H1 (cell line): ENCODE results near the gene ZDHHC8. TPM values are rescaled to one million over a fixed set of nuclear protein-coding genes. Genes with fewer than 3 reads are reported as not detected.

Experiments used
- CTCF ChIA-PET: fragments of 300-600 bp; sonication (Branson Sonifier 250); formaldehyde crosslinking; loops from one replicate; lab custom pipeline; 2021; ENCODE audit not compliant: partially characterized antibody; lab: Charles Lee
- POLR2A ChIA-PET: fragments of 300-600 bp; sonication (Branson Sonifier 250); formaldehyde crosslinking; loops from one replicate; lab custom pipeline; 2021; ENCODE audit warnings: inconsistent platforms; ENCODE audit not compliant: partially characterized antibody; lab: Charles Lee
- DNase-seq, 2 experiments: peaks; one replicate each; pipeline versions ENCODE4 v3.0.0 to v3.0.0-alpha.2; 2010 to 2022; ENCODE audit warnings: low spot score in 2 of 2, low read depth in 1 of 2, mixed read lengths in 1 of 2
- FAIRE-seq: peaks from 2 replicates; lab custom pipeline; 2011; peaks lifted over from hg19 to GRCh38; lab: Jason Lieb, UNC
- H2AFZ ChIP-seq: 2 replicates; pipeline ENCODE4 v1.8.1; 2012; ENCODE audit warnings: low read length, inconsistent platforms
- H2AK5ac ChIP-seq: 2 replicates; pipeline ENCODE4 v1.6.1; 2013; ENCODE audit warnings: low read depth, low read length
- H2BK120ac ChIP-seq: replicated peaks from 2 replicates; pipeline ENCODE3; 2013; ENCODE audit warnings: low read depth, low read length, inconsistent platforms
- H2BK12ac ChIP-seq: 2 replicates; pipeline ENCODE4 v1.6.1; 2013; ENCODE audit warnings: low read depth, low read length
- H2BK15ac ChIP-seq: 2 replicates; pipeline ENCODE4 v1.6.1; 2013; ENCODE audit warnings: low read length
- H2BK20ac ChIP-seq: 2 replicates; pipeline ENCODE4 v1.6.1; 2013; ENCODE audit warnings: low read length
- H2BK5ac ChIP-seq: 2 replicates; pipeline ENCODE4 v1.6.1; 2013; ENCODE audit warnings: low read depth, low read length
- H3K14ac ChIP-seq: 2 replicates; pipeline ENCODE4 v1.6.1; 2013; ENCODE audit warnings: inconsistent platforms; ENCODE audit not compliant: insufficient read length
- H3K18ac ChIP-seq: 2 replicates; pipeline ENCODE4 v1.6.1; 2013; ENCODE audit warnings: low read length; ENCODE audit errors: extremely low read depth
- H3K23ac ChIP-seq: 2 replicates; pipeline ENCODE4 v1.6.1; 2013; ENCODE audit warnings: inconsistent platforms; ENCODE audit not compliant: insufficient read length
- H3K23me2 ChIP-seq: 2 replicates; pipeline ENCODE4 v1.6.1; 2013; ENCODE audit warnings: low read depth, low read length
- H3K27ac ChIP-seq: 2 replicates; pipeline ENCODE4 v1.6.1; 2011; ENCODE audit warnings: low read depth, low read length, inconsistent platforms
- H3K27me3 ChIP-seq, 4 experiments: replicated peaks in 1 of 4; 1 replicate in 1 of 4; 2 replicates in 3 of 4; pipeline versions ENCODE4 v1.6.1 to v1.8.1; 2011 to 2013; ENCODE audit warnings: low read length in 3 of 4, mild to moderate bottlenecking in 3 of 4, inconsistent platforms in 2 of 4, mixed read lengths in 2 of 4, moderate library complexity in 1 of 4; ENCODE audit not compliant: control insufficient read depth in 3 of 4, insufficient read depth in 3 of 4; ENCODE audit errors: extremely low read depth in 1 of 4
- H3K36me3 ChIP-seq, 4 experiments: 2 replicates each; pipeline versions ENCODE4 v1.6.1 to v1.8.1; 2011 to 2013; ENCODE audit warnings: mild to moderate bottlenecking in 4 of 4, low read length in 3 of 4, moderate library complexity in 2 of 4, control low read depth in 1 of 4, inconsistent platforms in 1 of 4; ENCODE audit not compliant: insufficient read depth in 4 of 4, control insufficient read depth in 2 of 4
- H3K4ac ChIP-seq: replicated peaks from 2 replicates; pipeline ENCODE3; 2013; ENCODE audit warnings: low read length, low read depth, mixed read lengths, inconsistent platforms; ENCODE audit not compliant: insufficient read length
- H3K4me1 ChIP-seq, 4 experiments: replicated peaks in 1 of 4; 1 replicate in 1 of 4; 2 replicates in 3 of 4; pipeline versions ENCODE4 v1.6.1 to v1.8.1; 2011 to 2013; ENCODE audit warnings: low read length in 3 of 4, inconsistent platforms in 2 of 4, mixed read lengths in 1 of 4; ENCODE audit not compliant: insufficient read depth in 4 of 4, control insufficient read depth in 3 of 4
- H3K4me2 ChIP-seq, 2 experiments: 2 replicates each; pipeline versions ENCODE4 v1.6.1 to v1.8.1; 2011 to 2013; ENCODE audit warnings: low read depth in 2 of 2, low read length in 2 of 2, control low read depth in 1 of 2, inconsistent platforms in 1 of 2, mild to moderate bottlenecking in 1 of 2; ENCODE audit not compliant: insufficient read depth in 1 of 2
- H3K4me3 ChIP-seq, 4 experiments: fragments of 200-600, 300-600 bp in 1 of 4; sonication (generic), shearing (Covaris generic), sonication (Bioruptor Twin) in 1 of 4; 2 replicates each; pipeline versions ENCODE4 v1.5.1 to v1.8.1; 2011 to 2016; ENCODE audit warnings: low read length in 4 of 4, low read depth in 3 of 4, control low read depth in 2 of 4, inconsistent platforms in 2 of 4, mild to moderate bottlenecking in 2 of 4, mixed read lengths in 1 of 4, moderate library complexity in 1 of 4; ENCODE audit not compliant: insufficient read depth in 2 of 4; ENCODE audit errors: extremely low read depth in 1 of 4
- H3K56ac ChIP-seq: replicated peaks from 2 replicates; pipeline ENCODE3; 2013; ENCODE audit warnings: low read depth, mild to moderate bottlenecking, mixed read lengths, low read length, inconsistent platforms; ENCODE audit not compliant: insufficient read length
- H3K79me1 ChIP-seq: 2 replicates; pipeline ENCODE4 v1.6.1; 2013; ENCODE audit warnings: low read depth, low read length, control low read depth
- H3K79me2 ChIP-seq, 2 experiments: 2 replicates each; pipeline versions ENCODE4 v1.6.1 to v1.8.1; 2012 to 2013; ENCODE audit warnings: low read length in 2 of 2, mild to moderate bottlenecking in 2 of 2, inconsistent platforms in 1 of 2; ENCODE audit not compliant: insufficient read depth in 2 of 2, control insufficient read depth in 1 of 2
- H3K9ac ChIP-seq, 4 experiments: replicated peaks in 1 of 4; 1 replicate in 1 of 4; 2 replicates in 3 of 4; pipeline versions ENCODE4 v1.6.1 to v1.8.1; 2011 to 2013; ENCODE audit warnings: low read depth in 3 of 4, low read length in 3 of 4, control low read depth in 2 of 4, mild to moderate bottlenecking in 2 of 4, moderate library complexity in 2 of 4, inconsistent platforms in 1 of 4; ENCODE audit errors: extremely low read depth in 1 of 4
- H3K9me3 ChIP-seq, 2 experiments: 2 replicates each; pipeline versions ENCODE4 v1.6.1 to v1.8.1; 2012 to 2013; ENCODE audit warnings: mild to moderate bottlenecking in 2 of 2, moderate library complexity in 2 of 2, control low read depth in 1 of 2, inconsistent platforms in 1 of 2, low read depth in 1 of 2, low read length in 1 of 2, mixed read lengths in 1 of 2; ENCODE audit not compliant: insufficient read depth in 2 of 2
- H4K20me1 ChIP-seq, 2 experiments: replicated peaks in 1 of 2; 2 replicates each; pipeline versions ENCODE3 to v1.8.1; 2011 to 2013; ENCODE audit warnings: inconsistent platforms in 2 of 2, low read length in 2 of 2, mild to moderate bottlenecking in 1 of 2; ENCODE audit not compliant: insufficient read depth in 2 of 2, control insufficient read depth in 1 of 2
- H4K5ac ChIP-seq: 2 replicates; pipeline ENCODE4 v1.6.1; 2013; ENCODE audit warnings: low read length, low read depth, mixed read lengths, inconsistent platforms; ENCODE audit not compliant: insufficient read length
- H4K8ac ChIP-seq: 2 replicates; pipeline ENCODE4 v1.8.0; 2013; ENCODE audit warnings: mild to moderate bottlenecking, moderate library complexity, low read length, inconsistent platforms; ENCODE audit not compliant: insufficient read depth; ENCODE audit errors: extremely low read depth
- H4K91ac ChIP-seq: replicated peaks from 2 replicates; pipeline ENCODE3; 2013; ENCODE audit warnings: low read length, mixed read lengths, inconsistent platforms; ENCODE audit not compliant: insufficient read length
- BACH1 ChIP-seq: IDR thresholded peaks from 2 replicates; pipeline ENCODE4 v1.6.1; 2012; ENCODE audit warnings: low read length, improper control_type of control experiment
- POLR2A ChIP-seq, 2 experiments: IDR thresholded peaks; 1 replicate in 1 of 2; 2 replicates in 1 of 2; pipeline ENCODE4 v1.6.1; 2011; ENCODE audit warnings: low read depth in 2 of 2, low read length in 2 of 2, mild to moderate bottlenecking in 2 of 2; ENCODE audit errors: control extremely low read depth in 1 of 2
- WGBS, 2 experiments: shearing (Covaris generic) in 1 of 2; methylation state at CpG; one replicate each; pipeline versions ENCODE4 v1.1.6 to v1.1.7; 2013 to 2015; ENCODE audit warnings: low lambda C conversion rate in 2 of 2, mixed read lengths in 2 of 2, inconsistent platforms in 1 of 2, low coverage in 1 of 2, missing lambda C conversion rate in 1 of 2; ENCODE audit not compliant: insufficient replicate concordance in 2 of 2, insufficient coverage in 1 of 2, insufficient read length in 1 of 2; ENCODE audit errors: extremely low coverage in 1 of 2, missing lambda C conversion rate in 1 of 2; 5-methylcytosine and 5-hydroxymethylcytosine counted together
- polyA plus RNA-seq, 7 experiments: library from polyadenylated mRNA; depleted of rRNA in 3 of 7; stranded (reverse) in 5 of 7; unstranded in 2 of 7; fragments of >200 nt in 5 of 7; fragments of 200-250 nt in 2 of 7; gene quantifications; 1 replicate in 5 of 7; 2 replicates in 1 of 7; 4 replicates in 1 of 7; pipeline versions ENCODE4 v1.2.1 to v1.2.3, GENCODE V29; 2011 to 2013; ENCODE audit warnings: missing spikeins in 2 of 7, mixed read lengths in 2 of 7
- total RNA-seq: library from RNA; stranded (reverse); fragmentation: NEBNext Ultra II Directional; extraction: Animal tissue kit (Norgen Biotek cat#: 25700); gene quantifications from 2 replicates; pipeline ENCODE4 v1.2.1, GENCODE V29; 2021

ZDHHC8 gene
- total and polyA plus RNA-seq, 2 of the 8 experiments (the other 6 are each of a cell fraction or from before 2014, with no cell fraction given) = 18.6 to 65.6 TPM

DNA sequence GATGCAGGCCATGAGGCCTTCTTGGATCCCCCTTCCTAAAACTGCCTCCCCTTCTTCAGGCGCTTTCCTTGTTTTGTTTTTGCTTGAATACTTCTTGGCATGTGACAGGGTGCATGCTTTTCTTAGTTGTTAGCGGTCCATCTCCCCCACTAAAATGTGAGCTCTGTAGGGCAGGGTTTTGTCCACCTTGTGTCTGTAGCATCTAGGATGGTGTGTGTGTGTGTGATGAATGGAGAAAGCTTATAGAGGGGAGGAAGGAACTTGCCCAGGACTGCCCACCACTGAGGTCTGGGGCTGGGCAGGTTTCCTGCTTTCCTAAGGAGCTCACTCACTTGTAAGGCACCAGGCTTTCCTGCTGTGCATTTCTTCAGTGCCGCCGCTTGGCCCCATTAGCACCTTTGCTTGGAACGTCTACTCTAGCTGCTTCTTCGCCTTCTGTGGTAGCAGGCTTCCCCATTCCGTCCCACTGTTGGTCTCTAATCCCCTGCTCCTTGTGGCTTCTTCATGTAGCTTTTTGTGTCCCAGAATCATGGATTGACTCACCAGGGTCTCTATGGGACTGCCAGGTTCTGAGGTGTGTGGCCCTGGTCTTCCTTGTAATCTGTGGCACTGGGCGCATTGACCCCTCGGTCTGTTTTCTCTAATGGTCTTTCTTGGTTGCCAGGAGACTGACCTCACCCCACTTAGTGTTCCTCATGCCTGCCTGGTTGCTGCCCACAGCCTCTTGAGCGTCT, 48.3 kb upstream of the ZDHHC8 start:
- Histone ChIP-seq H3K56ac (no peak overlapping the region), H4K20me1 (peaks cover 22 to 51% of the 10 kb centered on the region in 2 experiments), H2AFZ (no peak overlapping the region), H4K91ac (no peak overlapping the region), H3K9ac (no peak overlapping the region; a peak in 1 of 7 replicates), H3K18ac (no peak overlapping the region), H3K23me2 (peaks cover 9% of the 10 kb centered on the region), H3K36me3 (peaks cover 24 to 29% (median 28%) of the 10 kb centered on the region in 4 experiments), H2BK120ac (no peak overlapping the region), H3K79me1 (peaks cover 35% of the 10 kb centered on the region), H2BK5ac (no peak overlapping the region), H2BK12ac (no peak overlapping the region), H2BK20ac (no peak overlapping the region), H4K5ac (no peak overlapping the region), H3K27ac (no peak overlapping the region), H4K8ac (no peak overlapping the region), H3K4me2 (peak overlapping the region in 1 of 2 experiments; percentile 13; a peak in 2 of 4 replicates), H2BK15ac (no peak overlapping the region), H3K9me3 (no peaks in the 10 kb centered on the region), H3K23ac (no peak overlapping the region), H3K4me3 (no peak overlapping the region), H2AK5ac (no peak overlapping the region), H3K14ac (no peak overlapping the region), H3K27me3 (no peaks in the 10 kb centered on the region), H3K4ac (no peak overlapping the region), H3K79me2 (peaks cover 27 to 70% of the 10 kb centered on the region in 2 experiments), H3K4me1 (peaks cover 3 to 19% (median 11%) of the 10 kb centered on the region in 4 experiments)
- 89% methylated on average over 10 of the region's 10 CpGs; no CpG with 5 or more reads in 1 of the 2 experiments for WGBS, 2 experiments
- ChIA-PET CTCF (interaction anchor here (0.6 to 3.0 kb wide), 11 partner anchors 11 to 152 kb away, joined by 3 to 9 read pairs (median 3); partner anchors contain the start of gene RANBP1), POLR2A (interaction anchor here (0.8 to 29.4 kb wide), 11 partner anchors 10 to 212 kb away, joined by 3 to 598 read pairs (median 4); partner anchors contain the start of genes RANBP1 and TRMT2A)
- DNase-seq = no peak
- FAIRE-seq = no peak
- TF ChIP-seq POLR2A (IDR thresholded peaks at IDR 0.05; ENCODE audit: control extremely low read depth in 1 of 2, low read depth in 2 of 2, low read length in 2 of 2) (peak in 1 of 2 experiments; percentile 17; a peak in 1 of 3 replicates), BACH1 (no peak)
